Lower lobe of right lung (tissue), 2 donors: ENCODE results near the gene ALDH1L1. TPM values are rescaled to one million over a fixed set of nuclear protein-coding genes. Genes with fewer than 3 reads are reported as not detected.
"Not testable (repeated sequence)": the region's sequence is repeated elsewhere in the genome, so short reads cannot be mapped to it uniquely, and the experiment has no call there.

Experiments
- ATAC-seq, 2 donors: fragments of 200-7000 bp; cut with Tn5 transposase; one replicate each; pipeline ENCODE4 v1.9.1; 2020 to 2022; ENCODE audit warnings: mild to moderate bottlenecking in 2 of 2, moderate library complexity in 2 of 2
- DNase-seq: peaks from one replicate; pipeline ENCODE4 v3.0.0-alpha.2; 2020
- H3K27ac ChIP-seq: fragments of 200-600 bp; one replicate; pipeline ENCODE4 v1.8.0; 2022
- H3K27me3 ChIP-seq: fragments of 200-600 bp; one replicate; pipeline ENCODE4 v1.8.0; 2022; ENCODE audit warnings: low read depth
- H3K36me3 ChIP-seq: fragments of 200-600 bp; one replicate; pipeline ENCODE4 v1.8.0; 2022; ENCODE audit warnings: mild to moderate bottlenecking
- H3K4me1 ChIP-seq: fragments of 200-600 bp; one replicate; pipeline ENCODE4 v1.8.0; 2022
- H3K4me3 ChIP-seq: fragments of 200-600 bp; one replicate; pipeline ENCODE4 v1.8.0; 2022; ENCODE audit warnings: mild to moderate bottlenecking
- H3K9me3 ChIP-seq: fragments of 200-600 bp; one replicate; pipeline ENCODE4 v1.8.0; 2022
- intact Hi-C: fragments of 100-400 bp; cut with DNase I; formaldehyde crosslinking; loops from one replicate; pipeline ENCODE4 v1.11.0; 2022
- total RNA-seq: library from RNA; stranded (reverse); fragmentation: NEBNext Ultra II Directional; extraction: Animal tissue kit (Norgen Biotek cat#: 25700); gene quantifications from one replicate; pipeline ENCODE4 v1.2.1, GENCODE V29; 2021
- TF ChIP-seq, protein P1 (sequence below): fragments of 200-600 bp; IDR thresholded peaks from one replicate; pipeline ENCODE4 v1.8.0; 2022; ENCODE audit warnings: antibody characterized with exemption, mild to moderate bottlenecking
- donor health status: DM: no; HTN: yes; CAD: no; lungs with severe emphysema.

ALDH1L1 gene
- total RNA-seq, 1 donor from 2014 or later = 2.8 TPM

DNA sequence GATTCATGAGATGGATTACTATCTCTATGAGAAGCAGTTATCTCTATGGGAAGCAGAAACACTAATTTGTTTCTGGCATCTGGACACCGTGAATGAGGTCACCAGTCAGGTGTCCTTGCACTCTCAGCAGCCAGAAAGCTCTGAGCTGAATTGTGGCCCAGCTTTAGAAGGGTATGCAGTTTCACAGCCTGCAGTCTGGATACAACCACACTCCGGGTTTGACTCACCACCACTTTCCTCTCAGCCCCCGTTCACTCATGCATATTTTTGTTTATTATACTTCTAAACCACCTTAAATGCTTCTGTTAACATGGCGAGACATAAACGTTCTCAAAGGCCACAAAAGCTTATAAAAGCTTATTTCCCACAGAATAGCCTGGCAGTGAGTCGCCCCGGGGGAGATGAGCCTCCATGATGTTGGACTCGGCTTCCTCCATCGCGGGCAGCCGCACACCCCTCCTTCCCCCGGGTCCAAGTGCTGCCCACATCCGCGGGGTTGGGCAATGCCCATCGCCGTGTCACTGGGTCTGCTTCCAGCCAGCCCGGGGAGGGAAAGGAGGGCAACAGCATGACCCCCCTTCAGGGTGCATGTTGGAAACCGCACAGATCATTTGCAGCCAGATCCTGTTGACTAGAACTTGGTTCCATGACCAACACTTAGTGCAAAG is 79.6 kb downstream of the ALDH1L1 start:
- Histone ChIP-seq H3K27ac (no peak overlapping the region), H3K36me3 (no peaks in the 10 kb centered on the region), H3K4me1 (no peaks in the 10 kb centered on the region), H3K4me3 (no peak overlapping the region), H3K9me3 (peaks cover 16% of the 10 kb centered on the region), H3K27me3 (no peaks in the 10 kb centered on the region)
- DNase-seq (no peak), ATAC-seq (no peak)
- intact Hi-C loops = no loop called here
- TF ChIP-seq, protein P1, sequence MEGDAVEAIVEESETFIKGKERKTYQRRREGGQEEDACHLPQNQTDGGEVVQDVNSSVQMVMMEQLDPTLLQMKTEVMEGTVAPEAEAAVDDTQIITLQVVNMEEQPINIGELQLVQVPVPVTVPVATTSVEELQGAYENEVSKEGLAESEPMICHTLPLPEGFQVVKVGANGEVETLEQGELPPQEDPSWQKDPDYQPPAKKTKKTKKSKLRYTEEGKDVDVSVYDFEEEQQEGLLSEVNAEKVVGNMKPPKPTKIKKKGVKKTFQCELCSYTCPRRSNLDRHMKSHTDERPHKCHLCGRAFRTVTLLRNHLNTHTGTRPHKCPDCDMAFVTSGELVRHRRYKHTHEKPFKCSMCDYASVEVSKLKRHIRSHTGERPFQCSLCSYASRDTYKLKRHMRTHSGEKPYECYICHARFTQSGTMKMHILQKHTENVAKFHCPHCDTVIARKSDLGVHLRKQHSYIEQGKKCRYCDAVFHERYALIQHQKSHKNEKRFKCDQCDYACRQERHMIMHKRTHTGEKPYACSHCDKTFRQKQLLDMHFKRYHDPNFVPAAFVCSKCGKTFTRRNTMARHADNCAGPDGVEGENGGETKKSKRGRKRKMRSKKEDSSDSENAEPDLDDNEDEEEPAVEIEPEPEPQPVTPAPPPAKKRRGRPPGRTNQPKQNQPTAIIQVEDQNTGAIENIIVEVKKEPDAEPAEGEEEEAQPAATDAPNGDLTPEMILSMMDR = no peak

DNA sequence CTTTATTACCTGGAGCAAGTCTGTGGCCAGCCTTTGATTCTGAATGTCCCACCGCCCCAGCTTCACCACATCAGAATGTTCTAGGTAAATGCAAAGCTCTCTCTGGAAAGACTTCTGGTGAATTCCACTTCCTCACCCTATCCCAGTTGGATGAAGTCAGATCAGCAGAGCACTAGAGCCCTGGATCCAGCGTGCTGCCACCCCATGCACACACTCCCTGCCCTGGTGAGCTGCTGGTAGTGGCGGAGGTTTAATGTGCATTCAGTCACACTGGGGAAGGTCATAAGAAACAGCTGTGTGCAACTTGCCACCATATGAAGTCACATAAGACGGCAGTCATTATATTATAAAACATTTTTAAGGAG is 80.1 kb downstream of the ALDH1L1 start:
- ATAC-seq = no peak
- Histone ChIP-seq H3K4me3 (no peak overlapping the region), H3K4me1 (no peaks in the 10 kb centered on the region), H3K27me3 (no peaks in the 10 kb centered on the region), H3K36me3 (no peaks in the 10 kb centered on the region), H3K9me3 (peaks cover 19% of the 10 kb centered on the region), H3K27ac (no peak overlapping the region)
- intact Hi-C loops = no loop called here
- DNase-seq = no peak
- TF ChIP-seq, protein P1 = no peak

DNA sequence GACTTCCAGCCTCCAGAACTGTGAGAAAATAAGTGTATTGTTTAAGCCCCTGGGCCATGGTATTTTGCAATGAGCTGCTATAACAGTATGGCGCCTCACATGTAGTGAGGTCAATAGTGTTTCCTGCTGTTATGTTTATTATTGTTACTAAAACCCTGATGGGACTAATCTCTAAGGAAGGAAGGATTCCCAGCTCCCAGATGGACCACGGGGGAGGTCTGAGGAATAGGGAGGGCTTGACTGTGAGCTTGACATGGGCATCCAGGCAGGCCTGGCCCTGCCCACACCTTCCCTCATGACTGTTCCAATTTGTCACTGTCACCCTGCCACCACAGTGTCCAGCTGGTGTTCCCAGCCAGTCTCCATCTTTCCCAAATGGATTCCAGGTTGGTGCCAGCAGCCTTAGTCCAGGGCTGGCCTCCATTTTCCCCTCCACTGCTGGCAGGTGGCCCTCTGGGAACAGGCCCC is 82.0 kb downstream of the ALDH1L1 start:
- no peak for ATAC-seq
- Histone ChIP-seq H3K4me3 (no peak overlapping the region), H3K27ac (no peak overlapping the region), H3K4me1 (no peaks in the 10 kb centered on the region), H3K27me3 (no peaks in the 10 kb centered on the region), H3K36me3 (no peaks in the 10 kb centered on the region), H3K9me3 (peaks cover 19% of the 10 kb centered on the region)
- intact Hi-C loops = no loop called here
- TF ChIP-seq, protein P1 = no peak
- no peak for DNase-seq

DNA sequence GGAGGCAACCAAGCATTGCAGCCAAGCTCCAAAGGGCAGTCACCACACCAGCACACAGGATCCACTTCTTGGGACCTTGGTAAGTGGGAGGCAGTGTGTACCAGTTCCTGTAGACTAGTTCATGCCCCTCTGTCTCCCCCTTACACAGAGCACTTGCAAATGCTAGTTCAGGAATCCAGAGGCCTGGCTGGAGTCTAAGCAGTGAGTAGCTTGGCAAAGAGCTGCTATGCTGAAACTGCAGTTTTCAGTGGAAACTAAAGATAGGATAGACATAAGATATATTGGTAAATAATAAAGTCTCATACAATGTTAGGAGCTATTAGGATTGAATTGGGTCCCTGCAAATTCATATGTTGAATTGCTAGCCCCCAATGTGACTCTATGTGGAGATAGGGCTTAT is 82.6 kb downstream of the ALDH1L1 start:
- intact Hi-C loops = no loop called here
- H3K4me3 ChIP-seq = no peak overlapping the region
- ATAC-seq (no peak), DNase-seq (no peak)
- H3K9me3 ChIP-seq = peaks cover 19% of the 10 kb centered on the region
- H3K36me3 ChIP-seq = no peaks in the 10 kb centered on the region
- H3K27ac ChIP-seq = no peak overlapping the region
- H3K27me3 ChIP-seq = no peaks in the 10 kb centered on the region
- no peaks in the 10 kb centered on the region for H3K4me1 ChIP-seq
- TF ChIP-seq, protein P1 = no peak

DNA sequence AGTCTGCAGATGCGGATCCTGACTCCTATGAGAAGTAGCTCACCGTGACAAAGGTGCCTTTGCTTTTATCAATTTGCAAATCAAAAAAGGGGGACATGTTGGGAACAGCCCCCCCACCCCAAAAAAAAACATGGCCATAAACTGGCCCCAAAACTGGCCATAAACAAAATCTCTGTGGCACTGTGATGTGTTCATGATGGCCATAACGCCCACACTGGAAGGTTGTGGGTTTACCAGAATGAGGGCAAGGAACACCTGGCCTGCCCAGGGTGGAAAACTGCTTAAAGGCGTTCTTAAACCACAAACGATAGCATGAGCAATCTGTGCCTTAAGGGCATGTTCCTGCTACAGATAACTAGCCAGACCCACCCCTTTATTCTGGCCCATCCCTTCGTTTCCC is 84.1 kb downstream of the ALDH1L1 start:
- ATAC-seq, intact Hi-C loops, H3K36me3 ChIP-seq, H3K4me3 ChIP-seq, DNase-seq, H3K27ac ChIP-seq, H3K4me1 ChIP-seq, H3K27me3 ChIP-seq: not testable (repeated sequence)
- peaks cover 19% of the 10 kb centered on the region for H3K9me3 ChIP-seq

DNA sequence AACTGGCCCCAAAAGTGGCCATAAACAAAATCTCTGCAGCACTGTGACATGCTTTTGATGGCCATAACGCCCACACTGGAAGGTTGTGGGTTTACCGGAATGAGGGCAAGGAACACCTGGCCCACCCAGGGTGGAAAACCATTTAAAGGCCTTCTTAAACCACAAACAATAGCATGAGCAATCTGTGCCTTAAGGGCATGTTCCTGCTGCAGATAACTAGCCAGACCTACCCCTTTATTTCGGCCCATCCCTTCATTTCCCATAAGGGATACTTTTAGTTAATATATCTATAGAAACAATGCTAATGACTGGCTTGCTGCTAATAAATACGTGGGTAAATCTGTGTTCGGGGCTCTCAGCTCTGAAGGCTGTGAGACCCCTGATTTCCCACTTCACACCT is 88.3 kb downstream of the ALDH1L1 start:
- H3K27me3 ChIP-seq, intact Hi-C loops, H3K36me3 ChIP-seq, H3K27ac ChIP-seq, DNase-seq, ATAC-seq, H3K4me1 ChIP-seq, H3K4me3 ChIP-seq: not testable (repeated sequence)
- peaks cover 17% of the 10 kb centered on the region for H3K9me3 ChIP-seq
